Measurements from ENCODE around the gene MACROD2.

- TF ChIP-seq RAD21 (IDR thresholded peaks at IDR 0.05) (no peak), CTCF (IDR thresholded peaks at IDR 0.05; ENCODE audit: low read depth, low read length, missing input control) (no peak), MAX (IDR thresholded peaks at IDR 0.05) (no peak), TAF1 (conservative IDR thresholded peaks at IDR 0.05) (no peak), YY1 (IDR thresholded peaks at IDR 0.05) (no peak), REST (IDR thresholded peaks at IDR 0.05) (no peak), ATF3 (IDR thresholded peaks at IDR 0.05) (no peak), EGR1 (IDR thresholded peaks at IDR 0.05; ENCODE audit: low read depth in 2 of 2) (no peak), RXRA (IDR thresholded peaks at IDR 0.05) (no peak)
Measured at GRCh38 chr20:15843777-15844176, 1848.5 kb downstream of the MACROD2 start.

Data from liver (tissue), 3 donors.